Tibial nerve (tissue), 3 donors: ENCODE data around the gene NME7.

Experiments used
- POLR2A ChIP-seq, 2 donors: fragments of 450-650 bp; IDR thresholded peaks; one replicate each; pipeline ENCODE4 v1.6.1; 2017; ENCODE audit warnings: antibody characterized with exemption in 2 of 2, mild to moderate bottlenecking in 2 of 2, moderate library complexity in 2 of 2
- TF ChIP-seq, protein P1 (sequence below), 5 experiments: fragments of 200-600 bp in 3 of 5; fragments of 450-650 bp in 2 of 5; sonication (generic) in 3 of 5; IDR thresholded peaks; one replicate each; pipeline ENCODE4 v1.5.1; 2016 to 2019; ENCODE audit warnings: antibody characterized with exemption in 5 of 5, mild to moderate bottlenecking in 3 of 5, moderate library complexity in 2 of 5

DNA sequence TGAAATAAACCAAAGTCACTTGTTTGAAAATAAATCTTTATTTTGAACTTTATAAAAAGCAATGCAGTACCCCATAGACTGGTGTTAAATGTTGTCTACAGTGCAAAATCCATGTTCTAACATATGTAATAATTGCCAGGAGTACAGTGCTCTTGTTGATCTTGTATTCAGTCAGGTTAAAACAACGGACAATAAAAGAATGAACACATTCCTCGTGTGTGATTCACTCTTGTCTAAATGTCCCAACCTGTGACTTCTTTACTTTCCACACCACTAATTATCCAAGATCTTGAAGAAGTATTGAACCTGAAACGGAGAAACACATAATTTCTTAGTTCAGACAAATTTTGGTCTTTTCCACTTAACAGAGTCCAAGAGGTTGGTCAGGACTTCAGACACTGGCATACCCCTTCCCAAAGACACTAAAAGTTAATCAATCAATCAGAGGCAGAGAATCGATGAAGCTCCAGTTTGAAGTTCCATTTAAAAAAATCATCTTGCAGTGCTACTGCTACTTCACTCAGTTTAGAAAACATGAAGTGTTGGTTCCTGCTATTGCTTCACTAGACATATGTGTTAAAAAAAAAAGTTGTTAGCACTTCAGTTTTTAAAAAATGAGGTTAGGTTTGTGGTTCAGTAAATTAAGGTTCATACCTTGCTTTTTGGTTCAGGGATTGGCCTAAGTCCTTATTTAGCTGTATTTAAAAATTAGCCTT, 234.9 kb downstream of the NME7 start:
- TF ChIP-seq, protein P1, sequence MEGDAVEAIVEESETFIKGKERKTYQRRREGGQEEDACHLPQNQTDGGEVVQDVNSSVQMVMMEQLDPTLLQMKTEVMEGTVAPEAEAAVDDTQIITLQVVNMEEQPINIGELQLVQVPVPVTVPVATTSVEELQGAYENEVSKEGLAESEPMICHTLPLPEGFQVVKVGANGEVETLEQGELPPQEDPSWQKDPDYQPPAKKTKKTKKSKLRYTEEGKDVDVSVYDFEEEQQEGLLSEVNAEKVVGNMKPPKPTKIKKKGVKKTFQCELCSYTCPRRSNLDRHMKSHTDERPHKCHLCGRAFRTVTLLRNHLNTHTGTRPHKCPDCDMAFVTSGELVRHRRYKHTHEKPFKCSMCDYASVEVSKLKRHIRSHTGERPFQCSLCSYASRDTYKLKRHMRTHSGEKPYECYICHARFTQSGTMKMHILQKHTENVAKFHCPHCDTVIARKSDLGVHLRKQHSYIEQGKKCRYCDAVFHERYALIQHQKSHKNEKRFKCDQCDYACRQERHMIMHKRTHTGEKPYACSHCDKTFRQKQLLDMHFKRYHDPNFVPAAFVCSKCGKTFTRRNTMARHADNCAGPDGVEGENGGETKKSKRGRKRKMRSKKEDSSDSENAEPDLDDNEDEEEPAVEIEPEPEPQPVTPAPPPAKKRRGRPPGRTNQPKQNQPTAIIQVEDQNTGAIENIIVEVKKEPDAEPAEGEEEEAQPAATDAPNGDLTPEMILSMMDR (IDR thresholded peaks at IDR 0.05), result no peak
- no peak for TF ChIP-seq POLR2A (IDR thresholded peaks at IDR 0.05)
